Astrocyte (in vitro differentiated cells and primary cell): Measurements from ENCODE around the gene TMEM256. TPM values are rescaled to one million over a fixed set of nuclear protein-coding genes. Genes with fewer than 3 reads are reported as not detected.

Experiments
- DNase-seq: peaks from one replicate; pipeline ENCODE4 v3.0.0-alpha.2; 2010; ENCODE audit warnings: low read depth
- FAIRE-seq: peaks from 2 replicates; lab custom pipeline; 2011; peaks lifted over from hg19 to GRCh38; lab: Jason Lieb, UNC
- H2AFZ ChIP-seq: 2 replicates; pipeline ENCODE4 v1.6.0; 2012; ENCODE audit warnings: low read depth, low read length, inconsistent platforms
- H3K27ac ChIP-seq: 2 replicates; pipeline ENCODE4 v1.5.1; 2011; ENCODE audit warnings: low read depth, low read length, inconsistent platforms
- H3K27me3 ChIP-seq: 2 replicates; pipeline ENCODE4 v1.6.0; 2011; ENCODE audit warnings: low read length, inconsistent platforms; ENCODE audit not compliant: insufficient read depth
- H3K36me3 ChIP-seq: 2 replicates; pipeline ENCODE4 v1.5.1; 2011; ENCODE audit warnings: low read length, inconsistent platforms; ENCODE audit not compliant: insufficient read depth
- H3K4me1 ChIP-seq: 2 replicates; pipeline ENCODE4 v1.5.1; 2011; ENCODE audit warnings: low read length, inconsistent platforms; ENCODE audit not compliant: insufficient read depth
- H3K4me2 ChIP-seq: 2 replicates; pipeline ENCODE4 v1.6.0; 2012; ENCODE audit warnings: low read length, inconsistent platforms
- H3K4me3 ChIP-seq: 2 replicates; pipeline ENCODE4 v1.5.1; 2011; ENCODE audit warnings: low read depth, mild to moderate bottlenecking, low read length, inconsistent platforms; ENCODE audit not compliant: insufficient read depth
- H3K79me2 ChIP-seq: 2 replicates; pipeline ENCODE4 v1.6.0; 2012; ENCODE audit warnings: mild to moderate bottlenecking, low read length, inconsistent platforms; ENCODE audit not compliant: insufficient read depth
- H3K9ac ChIP-seq: 2 replicates; pipeline ENCODE4 v1.6.0; 2012; ENCODE audit warnings: mild to moderate bottlenecking, low read length, inconsistent platforms
- H3K9me3 ChIP-seq: 2 replicates; pipeline ENCODE4 v1.5.1; 2012; ENCODE audit warnings: low read depth, mild to moderate bottlenecking, low read length, inconsistent platforms; ENCODE audit not compliant: insufficient read depth
- H4K20me1 ChIP-seq: 2 replicates; pipeline ENCODE4 v1.6.0; 2012; ENCODE audit warnings: low read length, inconsistent platforms; ENCODE audit not compliant: insufficient read depth
- H3K27ac Mint-ChIP-seq: one replicate; pipeline ENCODE4 v1.8.0; 2021; ENCODE audit warnings: mild to moderate bottlenecking, mixed read lengths; ENCODE audit not compliant: unreplicated experiment
- H3K27me3 Mint-ChIP-seq: one replicate; pipeline ENCODE4 v1.8.0; 2021; ENCODE audit warnings: low read depth, mixed read lengths; ENCODE audit not compliant: unreplicated experiment
- H3K36me3 Mint-ChIP-seq: one replicate; pipeline ENCODE4 v1.8.0; 2021; ENCODE audit warnings: low read depth, mixed read lengths; ENCODE audit not compliant: unreplicated experiment
- H3K4me1 Mint-ChIP-seq: one replicate; pipeline ENCODE4 v1.8.0; 2021; ENCODE audit warnings: low read depth, mixed read lengths; ENCODE audit not compliant: unreplicated experiment
- H3K4me3 Mint-ChIP-seq: one replicate; pipeline ENCODE4 v1.8.0; 2021; ENCODE audit warnings: mild to moderate bottlenecking, moderate library complexity, mixed read lengths; ENCODE audit not compliant: unreplicated experiment
- H3K9me3 Mint-ChIP-seq: one replicate; pipeline ENCODE4 v1.8.0; 2021; ENCODE audit warnings: mild to moderate bottlenecking, mixed read lengths; ENCODE audit not compliant: unreplicated experiment
- EZH2 ChIP-seq: IDR thresholded peaks from 2 replicates; pipeline ENCODE4 v1.6.1; 2012; ENCODE audit warnings: mild to moderate bottlenecking, low read length, inconsistent platforms; ENCODE audit not compliant: insufficient read depth
- total RNA-seq: library from RNA; stranded (reverse); gene quantifications from 2 replicates; pipeline ENCODE4 v1.2.1, GENCODE V29; 2021
- TF ChIP-seq, protein P1 (sequence below): IDR thresholded peaks from 2 replicates; pipeline ENCODE4 v1.5.1; 2011; ENCODE audit warnings: low read depth, mild to moderate bottlenecking, inconsistent platforms, low read length, moderate library complexity; ENCODE audit not compliant: insufficient read depth

TMEM256 gene
- total RNA-seq, 1 donor from 2014 or later = 45.7 TPM

DNA sequence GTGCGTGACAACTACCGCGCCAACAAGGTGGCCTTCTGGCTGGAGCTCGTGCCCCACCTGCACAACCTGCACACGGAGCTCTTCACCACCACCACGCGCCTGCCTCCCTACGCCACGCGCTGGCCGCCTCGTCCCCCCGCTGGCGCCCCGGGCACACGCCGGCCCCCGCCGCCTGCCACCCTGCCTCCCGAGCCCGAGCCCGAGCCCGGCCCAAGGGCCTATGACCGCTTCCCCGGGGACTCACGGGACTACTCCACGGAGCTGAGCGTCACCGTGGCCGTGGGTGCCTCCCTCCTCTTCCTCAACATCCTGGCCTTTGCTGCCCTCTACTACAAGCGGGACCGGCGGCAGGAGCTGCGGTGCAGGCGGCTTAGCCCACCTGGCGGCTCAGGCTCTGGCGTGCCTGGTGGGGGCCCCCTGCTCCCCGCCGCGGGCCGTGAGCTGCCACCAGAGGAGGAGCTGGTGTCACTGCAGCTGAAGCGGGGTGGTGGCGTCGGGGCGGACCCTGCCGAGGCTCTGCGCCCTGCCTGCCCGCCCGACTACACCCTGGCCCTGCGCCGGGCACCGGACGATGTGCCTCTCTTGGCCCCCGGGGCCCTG, 13.3 kb upstream of the TMEM256 start:
- H3K9me3 ChIP-seq = no peaks in the 10 kb centered on the region
- no peak overlapping the region for H3K4me3 ChIP-seq
- peaks cover 19% of the 10 kb centered on the region for H4K20me1 ChIP-seq
- H3K9me3 Mint-ChIP-seq = no peaks in the 10 kb centered on the region
- no peak for TF ChIP-seq EZH2
- TF ChIP-seq, protein P1, sequence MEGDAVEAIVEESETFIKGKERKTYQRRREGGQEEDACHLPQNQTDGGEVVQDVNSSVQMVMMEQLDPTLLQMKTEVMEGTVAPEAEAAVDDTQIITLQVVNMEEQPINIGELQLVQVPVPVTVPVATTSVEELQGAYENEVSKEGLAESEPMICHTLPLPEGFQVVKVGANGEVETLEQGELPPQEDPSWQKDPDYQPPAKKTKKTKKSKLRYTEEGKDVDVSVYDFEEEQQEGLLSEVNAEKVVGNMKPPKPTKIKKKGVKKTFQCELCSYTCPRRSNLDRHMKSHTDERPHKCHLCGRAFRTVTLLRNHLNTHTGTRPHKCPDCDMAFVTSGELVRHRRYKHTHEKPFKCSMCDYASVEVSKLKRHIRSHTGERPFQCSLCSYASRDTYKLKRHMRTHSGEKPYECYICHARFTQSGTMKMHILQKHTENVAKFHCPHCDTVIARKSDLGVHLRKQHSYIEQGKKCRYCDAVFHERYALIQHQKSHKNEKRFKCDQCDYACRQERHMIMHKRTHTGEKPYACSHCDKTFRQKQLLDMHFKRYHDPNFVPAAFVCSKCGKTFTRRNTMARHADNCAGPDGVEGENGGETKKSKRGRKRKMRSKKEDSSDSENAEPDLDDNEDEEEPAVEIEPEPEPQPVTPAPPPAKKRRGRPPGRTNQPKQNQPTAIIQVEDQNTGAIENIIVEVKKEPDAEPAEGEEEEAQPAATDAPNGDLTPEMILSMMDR = no peak
- no peak overlapping the region for H3K27ac Mint-ChIP-seq
- H3K36me3 Mint-ChIP-seq = peaks cover 29% of the 10 kb centered on the region
- no peak overlapping the region for H2AFZ ChIP-seq
- no peak overlapping the region for H3K9ac ChIP-seq
- peaks cover 4% of the 10 kb centered on the region for H3K4me1 Mint-ChIP-seq
- peaks cover 8% of the 10 kb centered on the region for H3K4me1 ChIP-seq
- no peaks in the 10 kb centered on the region for H3K27me3 ChIP-seq
- H3K79me2 ChIP-seq = no peaks in the 10 kb centered on the region
- DNase-seq = no peak
- H3K4me3 Mint-ChIP-seq = no peak overlapping the region
- H3K4me2 ChIP-seq = no peak overlapping the region
- no peaks in the 10 kb centered on the region for H3K27me3 Mint-ChIP-seq
- H3K27ac ChIP-seq = no peak overlapping the region
- no peak for FAIRE-seq
- no peaks in the 10 kb centered on the region for H3K36me3 ChIP-seq

DNA sequence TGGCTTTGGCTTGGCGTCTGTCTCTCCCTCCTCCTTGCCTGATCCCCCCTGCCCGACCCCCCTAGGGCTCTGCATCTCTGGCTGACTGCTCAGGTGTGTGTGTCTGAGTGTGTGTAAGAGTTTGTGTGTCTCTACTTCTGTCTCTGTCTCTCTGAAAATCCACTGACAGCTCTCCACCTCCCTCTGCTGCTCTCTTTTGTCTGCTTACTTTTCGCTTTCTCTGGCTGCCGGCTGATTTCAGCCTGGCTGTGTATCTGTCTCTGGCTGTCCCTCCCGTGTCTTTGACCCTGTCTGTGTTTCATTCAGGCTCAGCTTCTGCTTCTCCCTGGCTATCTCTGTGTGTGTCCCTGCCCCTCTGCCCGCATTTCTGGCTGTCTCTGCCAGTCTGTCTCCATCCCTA, 12.4 kb upstream of the TMEM256 start:
- Histone ChIP-seq H3K9me3 (no peaks in the 10 kb centered on the region), H2AFZ (no peak overlapping the region), H3K4me1 (peaks cover 8% of the 10 kb centered on the region), H3K27ac (no peak overlapping the region), H3K9ac (no peak overlapping the region), H3K4me2 (no peak overlapping the region), H3K27me3 (no peaks in the 10 kb centered on the region), H3K36me3 (no peaks in the 10 kb centered on the region), H3K79me2 (no peaks in the 10 kb centered on the region), H4K20me1 (peaks cover 19% of the 10 kb centered on the region), H3K4me3 (no peak overlapping the region)
- FAIRE-seq (no peak), DNase-seq (no peak)
- Mint-ChIP-seq H3K27me3 (no peaks in the 10 kb centered on the region), H3K4me3 (no peak overlapping the region), H3K4me1 (peaks cover 4% of the 10 kb centered on the region), H3K27ac (no peak overlapping the region), H3K36me3 (peaks cover 30% of the 10 kb centered on the region), H3K9me3 (no peaks in the 10 kb centered on the region)
- no peak for TF ChIP-seq EZH2
- TF ChIP-seq, protein P1 = no peak

DNA sequence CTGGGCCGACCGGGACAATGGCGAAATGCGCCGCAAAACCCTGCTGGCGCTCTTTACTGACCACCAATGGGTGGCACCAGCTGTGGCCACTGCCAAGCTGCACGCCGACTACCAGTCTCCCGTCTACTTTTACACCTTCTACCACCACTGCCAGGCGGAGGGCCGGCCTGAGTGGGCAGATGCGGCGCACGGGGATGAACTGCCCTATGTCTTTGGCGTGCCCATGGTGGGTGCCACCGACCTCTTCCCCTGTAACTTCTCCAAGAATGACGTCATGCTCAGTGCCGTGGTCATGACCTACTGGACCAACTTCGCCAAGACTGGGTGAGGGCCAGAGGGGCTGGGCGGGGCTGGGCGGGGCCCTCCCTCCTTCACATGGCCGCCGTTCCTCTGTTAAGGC, 11.9 kb upstream of the TMEM256 start:
- H3K4me1 Mint-ChIP-seq = peaks cover 4% of the 10 kb centered on the region
- no peak for TF ChIP-seq EZH2
- no peaks in the 10 kb centered on the region for H3K27me3 Mint-ChIP-seq
- Histone ChIP-seq H3K4me2 (no peak overlapping the region), H3K4me1 (peaks cover 8% of the 10 kb centered on the region), H3K9ac (no peak overlapping the region), H3K27me3 (no peaks in the 10 kb centered on the region), H3K9me3 (no peaks in the 10 kb centered on the region), H3K4me3 (no peak overlapping the region), H3K27ac (no peak overlapping the region), H3K79me2 (no peaks in the 10 kb centered on the region), H4K20me1 (peaks cover 19% of the 10 kb centered on the region), H3K36me3 (no peaks in the 10 kb centered on the region), H2AFZ (no peak overlapping the region)
- no peak overlapping the region for H3K4me3 Mint-ChIP-seq
- no peak for FAIRE-seq
- DNase-seq = no peak
- no peak overlapping the region for H3K27ac Mint-ChIP-seq
- peaks cover 31% of the 10 kb centered on the region for H3K36me3 Mint-ChIP-seq
- no peaks in the 10 kb centered on the region for H3K9me3 Mint-ChIP-seq
